ENCODE results near the gene PHTF2.
"Not testable (repeated sequence)": the region's sequence is repeated elsewhere in the genome, so short reads cannot be mapped to it uniquely, and the experiment has no call there.

DNA sequence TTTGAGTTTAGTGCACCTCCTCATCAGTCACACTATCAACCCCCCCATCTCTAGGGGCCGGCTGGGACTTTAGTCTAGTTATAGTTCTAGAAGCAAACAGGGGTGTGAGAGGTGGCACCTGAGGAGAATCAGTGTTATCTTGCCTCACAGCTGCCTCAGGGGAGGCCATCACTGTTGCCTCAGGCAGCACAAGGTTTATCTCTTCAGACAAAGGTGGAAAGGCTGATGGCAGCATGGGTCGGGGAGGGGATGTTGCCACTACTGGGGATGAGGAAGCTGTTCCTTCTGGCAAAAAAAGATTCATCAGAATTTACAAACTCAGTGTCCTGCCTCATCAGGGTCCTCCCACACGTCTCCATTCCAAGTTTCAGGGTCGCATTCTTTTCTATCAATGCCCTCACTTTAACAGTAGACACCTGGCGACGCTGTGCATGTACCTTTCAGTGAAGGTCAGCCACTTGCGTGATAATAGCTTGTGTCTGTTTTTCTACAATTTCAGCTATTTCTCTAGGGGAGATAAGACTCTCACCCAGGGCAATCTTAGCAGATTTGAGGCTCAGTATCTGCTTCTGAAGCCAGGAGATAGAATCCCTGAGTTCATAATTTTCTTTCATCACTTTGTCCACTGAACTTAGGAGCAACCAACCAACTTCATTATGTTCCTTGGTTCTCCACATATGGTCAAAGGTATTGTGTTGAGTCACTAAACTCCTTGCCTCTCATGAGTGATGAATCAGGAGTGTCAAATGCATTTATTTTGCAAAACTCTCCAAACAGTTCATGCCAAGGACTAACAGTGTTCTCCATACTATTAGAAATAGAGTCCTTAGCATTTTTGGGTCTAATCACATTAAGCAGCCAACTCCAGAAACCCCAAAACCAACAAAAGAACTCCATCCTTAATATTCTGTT is 75.1 kb downstream of the PHTF2 start:
- TF ChIP-seq CTCF (conservative IDR thresholded peaks at IDR 0.05); EZH2 (IDR thresholded peaks at IDR 0.05; ENCODE audit: low read depth): not testable (repeated sequence)

Data from PC-9 (cell line).